Spleen (tissue), 11 donors: ENCODE measurements around the gene SUMF2. TPM values are rescaled to one million over a fixed set of nuclear protein-coding genes. Genes with fewer than 3 reads are reported as not detected.
"Not testable (repeated sequence)": the region's sequence is repeated elsewhere in the genome, so short reads cannot be mapped to it uniquely, and the experiment has no call there.

Experiments used
- DNase-seq: peaks from one replicate; pipeline ENCODE4 v3.0.0-alpha.2; 2020
- H3K27ac ChIP-seq, 8 donors: fragments of 200-600 bp; sonication (generic) in 7 of 8; 1 replicate in 4 of 8; 2 replicates in 4 of 8; pipeline versions ENCODE4 v1.5.0 to v1.8.0; 2016 to 2021; ENCODE audit warnings: inconsistent platforms in 4 of 8, mild to moderate bottlenecking in 4 of 8, moderate library complexity in 1 of 8
- H3K27me3 ChIP-seq, 7 donors: fragments of 200-600 bp; sonication (generic) in 6 of 7; replicated peaks in 1 of 7; 1 replicate in 4 of 7; 2 replicates in 3 of 7; pipeline versions ENCODE4 v1.5.0 to v1.8.0; 2016 to 2021; ENCODE audit warnings: inconsistent platforms in 3 of 7, mild to moderate bottlenecking in 1 of 7
- H3K36me3 ChIP-seq, 6 donors: fragments of 200-600 bp; sonication (generic) in 5 of 6; 1 replicate in 4 of 6; 2 replicates in 2 of 6; pipeline versions ENCODE4 v1.5.0 to v1.8.0; 2016 to 2021; ENCODE audit warnings: inconsistent platforms in 2 of 6
- H3K4me1 ChIP-seq, 6 donors: fragments of 200-600 bp; sonication (generic) in 5 of 6; 1 replicate in 3 of 6; 2 replicates in 3 of 6; pipeline versions ENCODE4 v1.5.0 to v1.8.0; 2016 to 2021; ENCODE audit warnings: inconsistent platforms in 3 of 6
- H3K4me3 ChIP-seq, 8 donors: fragments of 200-600 bp; sonication (generic) in 7 of 8; 1 replicate in 4 of 8; 2 replicates in 4 of 8; pipeline versions ENCODE4 v1.5.0 to v1.8.0; 2016 to 2021; ENCODE audit warnings: inconsistent platforms in 4 of 8, mild to moderate bottlenecking in 4 of 8, moderate library complexity in 2 of 8
- H3K9me3 ChIP-seq, 8 donors: fragments of 200-600 bp; sonication (generic) in 7 of 8; 1 replicate in 4 of 8; 2 replicates in 4 of 8; pipeline versions ENCODE4 v1.5.0 to v1.8.0; 2016 to 2021; ENCODE audit warnings: inconsistent platforms in 4 of 8
- CTCF ChIP-seq, 11 experiments: fragments of 200-600 bp in 7 of 11; fragments of 450-650 bp in 4 of 11; sonication (generic) in 4 of 11; IDR thresholded peaks in 8 of 11; conservative IDR thresholded peaks in 3 of 11; 1 replicate in 7 of 11; 2 replicates in 4 of 11; pipeline versions ENCODE4 v1.4.0 to v1.8.0; 2016 to 2021; ENCODE audit warnings: antibody characterized with exemption in 11 of 11, inconsistent platforms in 4 of 11, mild to moderate bottlenecking in 1 of 11
- POLR2A ChIP-seq, 3 donors: fragments of 450-650 bp; IDR thresholded peaks; one replicate each; pipeline ENCODE4 v1.5.1; 2017; ENCODE audit warnings: antibody characterized with exemption in 3 of 3, mild to moderate bottlenecking in 1 of 3
- POLR2AphosphoS5 ChIP-seq, 3 donors: sonication (generic); formaldehyde crosslinking; IDR thresholded peaks; one replicate each; pipeline ENCODE4 v1.5.1; 2017; ENCODE audit warnings: antibody characterized with exemption in 3 of 3
- WGBS, 5 donors: extraction: QIAGEN DNeasy Blood & Tissue Kit in 3 of 5; methylation state at CpG; one replicate each; pipeline versions ENCODE4 v1.1.5 to v1.1.7; 2013 to 2018; 5-methylcytosine and 5-hydroxymethylcytosine counted together
- intact Hi-C: fragments of 100-400 bp; cut with DNase I; formaldehyde crosslinking; loops from one replicate; pipeline ENCODE4 v1.15.0; 2023; ENCODE audit warnings: low total_unique reads
- polyA plus RNA-seq, 3 donors: library from polyadenylated mRNA; stranded (reverse); fragments of 200-250 nt; gene quantifications; one replicate each; pipeline ENCODE4 v1.2.1, GENCODE V29; 2013
- total RNA-seq, 7 donors: library from RNA; depleted of rRNA in 3 of 7; stranded (reverse); fragments of >200 nt in 3 of 7; fragmentation: NEBNext Ultra II Directional in 4 of 7; extraction: Animal tissue kit (Norgen Biotek cat#: 25700) in 4 of 7; gene quantifications; one replicate each; pipeline versions ENCODE4 v1.1.0 to v1.2.1, GENCODE V29; 2016 to 2021
- donor health status: healthy with polysubstance abuse.
- donor health status: DM: no; HTN: no; CAD: no; lungs with moderate emphysema.
- donor health status: DM: no; HTN: no; CAD: no.
- donor health status: Bipolar disorder and iron deficiency.
- donor health status: healthy.
- donor health status: DM: no; HTN: no; CAD: no.
- donor health status: DM: yes; HTN: yes; CAD: no.

SUMF2 gene
- total and polyA plus RNA-seq, 10 donors: 57.1 to 145 (median 119) TPM

GRCh38 chr7:56048245-56048644 lies 15.8 kb upstream of the SUMF2 start:
- no peaks in the 10 kb centered on the region for H3K9me3 ChIP-seq
- no peak for TF ChIP-seq CTCF (IDR thresholded peaks at IDR 0.05 in 8 of 11, conservative IDR thresholded peaks at IDR 0.05 in 3 of 11)
- TF ChIP-seq POLR2A (IDR thresholded peaks at IDR 0.05): no peak
- TF ChIP-seq POLR2AphosphoS5 (IDR thresholded peaks at IDR 0.05): no peak
- intact Hi-C loops: no loop called here
- H3K27me3 ChIP-seq: no peaks in the 10 kb centered on the region
- WGBS, 5 donors: 75 to 93% (median 82%) methylated on average over 1 of the region's 1 CpG
- H3K4me3 ChIP-seq: no peak overlapping the region
- peaks cover 0 to 9% (median 3%) of the 10 kb centered on the region in 6 donors for H3K36me3 ChIP-seq
- peak overlapping the region in 3 of 8 donors; percentile 15 to 30 (median 26) for H3K27ac ChIP-seq
- DNase-seq: no peak
- H3K4me1 ChIP-seq: peaks cover 7 to 41% (median 29%) of the 10 kb centered on the region in 6 donors

- intact Hi-C loops: not testable (repeated sequence)
- 72 to 83% (median 78%) methylated on average over 8 of the region's 8 CpGs for WGBS, 5 donors
- DNase-seq: peak; percentile 43
Observed at GRCh38 chr7:56048763-56049162, 15.3 kb upstream of the SUMF2 start.

GRCh38 chr7:56051053-56051338 lies 13.1 kb upstream of the SUMF2 start:
- Histone ChIP-seq H3K9me3 (no peaks in the 10 kb centered on the region), H3K27me3 (no peaks in the 10 kb centered on the region), H3K36me3 (peaks cover 0 to 33% (median 25%) of the 10 kb centered on the region in 6 donors), H3K4me1 (peaks cover 12 to 58% (median 47%) of the 10 kb centered on the region in 6 donors), H3K4me3 (peak overlapping the region; percentile 69 to 99 (median 84)), H3K27ac (peak overlapping the region; percentile 76 to 94 (median 91))
- 0 to 1% (median 1%) methylated on average over 9 of the region's 9 CpGs for WGBS, 5 donors
- no peak for DNase-seq
- TF ChIP-seq POLR2A (IDR thresholded peaks at IDR 0.05) (no peak), CTCF (IDR thresholded peaks at IDR 0.05 in 8 of 11, conservative IDR thresholded peaks at IDR 0.05 in 3 of 11) (no peak), POLR2AphosphoS5 (IDR thresholded peaks at IDR 0.05) (no peak)
- intact Hi-C loops: loop anchor here (10.0 kb wide), 1 partner anchor 54 kb away; the partner anchor contains the start of gene CHCHD2

More at GRCh38 chr7:56048763-56049162, 15.3 kb upstream of the SUMF2 start:
- H3K27me3 ChIP-seq, H3K9me3 ChIP-seq, H3K4me3 ChIP-seq: not testable (repeated sequence)
- H3K36me3 ChIP-seq: peaks cover 0 to 14% (median 8%) of the 10 kb centered on the region in 6 donors
- peak overlapping the region in 3 of 8 donors; percentile 15 to 30 (median 26) for H3K27ac ChIP-seq
- H3K4me1 ChIP-seq: peaks cover 12 to 47% (median 34%) of the 10 kb centered on the region in 6 donors

DNA sequence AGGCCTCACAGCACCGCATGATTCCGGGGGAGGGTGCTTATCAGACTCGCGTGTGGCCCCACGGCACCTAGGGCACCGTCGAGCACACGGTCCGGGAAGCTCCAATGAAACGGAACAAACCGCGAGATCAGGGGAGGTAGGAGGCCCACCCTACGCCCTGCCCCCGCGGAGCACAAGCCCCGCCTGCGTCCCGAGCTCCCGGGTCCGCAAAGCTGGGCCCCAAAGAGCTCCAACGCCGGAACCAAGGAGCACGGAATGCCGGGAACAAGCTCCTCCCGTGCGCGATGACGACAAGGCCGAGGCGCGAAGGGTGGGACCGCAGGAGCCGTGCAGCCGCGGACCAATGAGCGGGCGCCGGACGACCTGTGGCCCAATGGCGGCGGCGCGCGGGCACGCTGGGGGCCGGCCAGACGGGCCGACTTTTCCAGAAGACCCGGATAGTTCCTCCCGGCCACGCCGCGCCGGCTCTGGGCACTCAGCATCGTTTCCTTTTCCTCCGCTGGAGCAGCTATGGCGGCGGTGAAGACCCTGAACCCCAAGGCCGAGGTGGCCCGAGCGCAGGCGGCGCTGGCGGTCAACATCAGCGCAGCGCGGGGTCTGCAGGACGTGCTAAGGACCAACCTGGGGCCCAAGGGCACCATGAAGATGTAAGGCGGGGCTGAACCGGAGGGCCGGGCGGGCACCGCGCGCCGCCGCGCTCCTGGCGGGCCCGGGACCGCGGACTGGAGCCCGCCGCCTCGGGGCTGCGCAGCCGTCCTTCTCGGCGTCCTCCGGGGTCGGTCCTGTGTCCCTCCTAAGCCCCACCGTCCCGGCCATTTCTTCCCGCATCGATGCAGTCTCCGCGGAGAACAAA lies 12.5 kb upstream of the SUMF2 start, which contains the start of the genes CCT6A and PSPH:
TSS of gene CCT6A (plus strand) at position 427 of the 853 bp plus-strand sequence. CDS start at position 511, 84 bp downstream.
TSS of gene PSPH (minus strand) at position 106 of the 853 bp plus-strand sequence. CDS start 30,232 bp downstream, outside the sequence.
- Histone ChIP-seq H3K9me3 (no peaks in the 10 kb centered on the region), H3K27me3 (no peaks in the 10 kb centered on the region), H3K4me1 (peaks cover 12 to 58% (median 47%) of the 10 kb centered on the region in 6 donors), H3K27ac (peak within 1 kb of the TSS; percentile 76 to 94 (median 91)), H3K4me3 (peak within 1 kb of the TSS; percentile 69 to 99 (median 84)), H3K36me3 (peaks cover 0 to 39% (median 30%) of the 10 kb centered on the region in 6 donors)
- TF ChIP-seq POLR2A (IDR thresholded peaks at IDR 0.05) (peak in 2 of 3 donors; percentile 9 to 52), CTCF (IDR thresholded peaks at IDR 0.05 in 8 of 11, conservative IDR thresholded peaks at IDR 0.05 in 3 of 11) (peak in 1 of 11 experiments; percentile 37), POLR2AphosphoS5 (IDR thresholded peaks at IDR 0.05) (peak; percentile 96 to 97 (median 97))
- intact Hi-C loops: loop anchor here (10.0 kb wide), 1 partner anchor 53 kb away; the partner anchor contains the start of gene CHCHD2
- WGBS, 5 donors: 0 to 2% (median 0%) methylated on average over 18 to 97 of the region's 97 CpGs
- peak; percentile 98 for DNase-seq
